WTC11 (cell line): ENCODE data around the gene PRPSAP2. TPM values are rescaled to one million over a fixed set of nuclear protein-coding genes. Genes with fewer than 3 reads are reported as not detected.

Experiments
- ATAC-seq: fragments of 200-7000 bp; cut with Tn5 transposase; 2 replicates; pipeline ENCODE4 v1.10.0; 2021; ENCODE audit warnings: mild to moderate bottlenecking, moderate library complexity
- CTCF ChIA-PET: fragments of 300-600 bp; sonication (Branson Sonifier 250); formaldehyde crosslinking; loops from one replicate; lab custom pipeline; 2021; ENCODE audit warnings: antibody characterized with exemption; lab: Charles Lee
- POLR2A ChIA-PET: fragments of 350-600 bp; sonication (Branson Sonifier 250); formaldehyde crosslinking; loops from one replicate; lab custom pipeline; 2021; ENCODE audit warnings: antibody characterized with exemption; lab: Charles Lee
- DNase-seq: peaks from one replicate; pipeline ENCODE4 v3.0.0; 2021; ENCODE audit warnings: low spot score
- H3K27ac Mint-ChIP-seq: 2 replicates; pipeline ENCODE4 v1.8.0; 2021; ENCODE audit warnings: mixed read lengths
- H3K27me3 Mint-ChIP-seq: 2 replicates; pipeline ENCODE4 v1.8.0; 2021; ENCODE audit warnings: low read depth, mild to moderate bottlenecking, moderate library complexity, mixed read lengths
- H3K36me3 Mint-ChIP-seq: 2 replicates; pipeline ENCODE4 v1.8.0; 2021; ENCODE audit warnings: mixed read lengths
- H3K4me1 Mint-ChIP-seq: 2 replicates; pipeline ENCODE4 v1.8.0; 2022; ENCODE audit warnings: mixed read lengths
- H3K4me3 Mint-ChIP-seq: 2 replicates; pipeline ENCODE4 v1.8.0; 2021; ENCODE audit warnings: mild to moderate bottlenecking, moderate library complexity, mixed read lengths
- H3K9me3 Mint-ChIP-seq: 2 replicates; pipeline ENCODE4 v1.8.0; 2021; ENCODE audit warnings: mixed read lengths
- ATF3 ChIP-seq: sonication (generic); formaldehyde crosslinking; conservative IDR thresholded peaks from 2 replicates; pipeline ENCODE4 v1.8.1; 2022; ENCODE audit warnings: mild to moderate bottlenecking, missing genetic modification reagents
- CDX4 ChIP-seq: fragments of 250-450 bp; sonication (Bioruptor Pico); IDR thresholded peaks from 2 replicates; pipeline ENCODE4 v1.9.0; 2021; ENCODE audit warnings: moderate library complexity, mild to moderate bottlenecking, inconsistent platforms, borderline replicate concordance
- CREB1 ChIP-seq: sonication (generic); formaldehyde crosslinking; IDR thresholded peaks from 2 replicates; pipeline ENCODE4 v1.8.0; 2023; ENCODE audit warnings: mild to moderate bottlenecking, missing genetic modification reagents
- CREM ChIP-seq: sonication (generic); formaldehyde crosslinking; IDR thresholded peaks from 2 replicates; pipeline ENCODE4 v1.8.1; 2022; ENCODE audit warnings: mild to moderate bottlenecking, missing genetic modification reagents, moderate library complexity
- ERG ChIP-seq: fragments of 250-450 bp; sonication (Bioruptor Pico); IDR thresholded peaks from 2 replicates; pipeline ENCODE4 v1.8.0; 2021; ENCODE audit warnings: mild to moderate bottlenecking
- ETV6 ChIP-seq: sonication (generic); formaldehyde crosslinking; IDR thresholded peaks from 2 replicates; pipeline ENCODE4 v1.8.1; 2022; ENCODE audit warnings: mild to moderate bottlenecking, missing genetic modification reagents
- NFATC4 ChIP-seq: fragments of 250-450 bp; sonication (Bioruptor Pico); IDR thresholded peaks from 2 replicates; pipeline ENCODE4 v1.9.0; 2021; ENCODE audit warnings: mild to moderate bottlenecking
- NR1H2 ChIP-seq: sonication (generic); formaldehyde crosslinking; IDR thresholded peaks from 2 replicates; pipeline ENCODE4 v1.9.0; 2021; ENCODE audit warnings: mild to moderate bottlenecking, moderate library complexity, missing genetic modification reagents
- PREB ChIP-seq: sonication (generic); formaldehyde crosslinking; IDR thresholded peaks from 2 replicates; pipeline ENCODE4 v1.8.1; 2022; ENCODE audit warnings: mild to moderate bottlenecking, missing genetic modification reagents, moderate library complexity, borderline replicate concordance
- SOX15 ChIP-seq: fragments of 250-450 bp; sonication (Bioruptor Pico); IDR thresholded peaks from 2 replicates; pipeline ENCODE4 v1.9.0; 2021; ENCODE audit warnings: mild to moderate bottlenecking
- TCF7 ChIP-seq: sonication (generic); formaldehyde crosslinking; IDR thresholded peaks from 2 replicates; pipeline ENCODE4 v1.8.0; 2022; ENCODE audit warnings: mild to moderate bottlenecking, low read depth, missing genetic modification reagents, moderate library complexity
- USF1 ChIP-seq: sonication (generic); formaldehyde crosslinking; IDR thresholded peaks from 2 replicates; pipeline ENCODE4 v1.8.0; 2022; ENCODE audit warnings: mild to moderate bottlenecking, missing genetic modification reagents
- ZNF138 ChIP-seq: sonication (generic); formaldehyde crosslinking; conservative IDR thresholded peaks from 2 replicates; pipeline ENCODE4 v1.8.1; 2022; ENCODE audit warnings: mild to moderate bottlenecking, moderate library complexity, missing genetic modification reagents
- ZNF232 ChIP-seq: sonication (generic); formaldehyde crosslinking; IDR thresholded peaks from 2 replicates; pipeline ENCODE4 v1.8.0; 2022; ENCODE audit warnings: mild to moderate bottlenecking, missing genetic modification reagents
- ZNF263 ChIP-seq: sonication (generic); formaldehyde crosslinking; IDR thresholded peaks from 2 replicates; pipeline ENCODE4 v1.8.1; 2022; ENCODE audit warnings: low read depth, mild to moderate bottlenecking, moderate library complexity, missing genetic modification reagents
- ZNF317 ChIP-seq: sonication (generic); formaldehyde crosslinking; IDR thresholded peaks from 2 replicates; pipeline ENCODE4 v1.8.1; 2023; ENCODE audit warnings: low read depth, mild to moderate bottlenecking, moderate library complexity, missing genetic modification reagents, borderline replicate concordance
- ZNF423 ChIP-seq: fragments of 250-450 bp; sonication (Bioruptor Pico); IDR thresholded peaks from 2 replicates; pipeline ENCODE4 v2.1.2; 2022; ENCODE audit warnings: mild to moderate bottlenecking, moderate library complexity
- ZNF425 ChIP-seq: fragments of 250-450 bp; sonication (Bioruptor Pico); conservative IDR thresholded peaks from 2 replicates; pipeline ENCODE4 v1.9.0; 2021; ENCODE audit warnings: mild to moderate bottlenecking
- ZNF512 ChIP-seq: sonication (generic); formaldehyde crosslinking; IDR thresholded peaks from 2 replicates; pipeline ENCODE4 v1.8.1; 2022; ENCODE audit warnings: missing genetic modification reagents, borderline replicate concordance
- total RNA-seq: library from RNA; stranded (reverse); gene quantifications from 3 replicates; pipeline ENCODE4 v1.2.3, GENCODE V29; 2021

PRPSAP2 gene
- total RNA-seq, 1 experiment from 2014 or later = 50.9 TPM

- Mint-ChIP-seq H3K27ac (no peak overlapping the region), H3K4me1 (no peaks in the 10 kb centered on the region), H3K9me3 (no peaks in the 10 kb centered on the region), H3K36me3 (peaks cover 62% of the 10 kb centered on the region), H3K4me3 (no peak overlapping the region), H3K27me3 (no peaks in the 10 kb centered on the region)
- ChIA-PET POLR2A (no interaction called here), CTCF (no interaction called here)
- TF ChIP-seq ZNF423 (no peak), CREM (CRISPR knock-in tag) (no peak), ETV6 (CRISPR knock-in tag) (no peak), ZNF317 (no peak), TCF7 (CRISPR knock-in tag) (no peak), NFATC4 (CRISPR knock-in tag) (no peak), ATF3 (CRISPR knock-in tag) (no peak), ZNF138 (CRISPR knock-in tag) (no peak)
- no peak for ATAC-seq
- no peak for DNase-seq
Measured at GRCh38 chr17:18888766-18889290, 30.9 kb downstream of the PRPSAP2 start.

GRCh38 chr17:18889658-18890057 lies 31.7 kb downstream of the PRPSAP2 start:
- Mint-ChIP-seq H3K4me3 (no peak overlapping the region), H3K4me1 (no peaks in the 10 kb centered on the region), H3K9me3 (no peaks in the 10 kb centered on the region), H3K27me3 (no peaks in the 10 kb centered on the region), H3K36me3 (peaks cover 58% of the 10 kb centered on the region), H3K27ac (no peak overlapping the region)
- POLR2A ChIA-PET = no interaction called here
- ATAC-seq (no peak), DNase-seq (no peak)
- CTCF ChIA-PET = no interaction called here
- TF ChIP-seq ZNF263 (CRISPR knock-in tag) (no peak), NR1H2 (CRISPR knock-in tag) (no peak), ZNF425 (CRISPR knock-in tag) (no peak), SOX15 (no peak), ERG (CRISPR knock-in tag) (no peak), ZNF232 (no peak), CDX4 (CRISPR knock-in tag) (no peak), CREB1 (CRISPR knock-in tag) (no peak), ZNF512 (CRISPR knock-in tag) (no peak), PREB (no peak), USF1 (CRISPR knock-in tag) (no peak)
